Erythroblast (primary cell): ENCODE results near the gene LHFPL2.

Source experiments
- GATA1 ChIP-seq: IDR thresholded peaks from 2 replicates; pipeline ENCODE4 v1.6.1; 2011; ENCODE audit warnings: low read depth, mild to moderate bottlenecking, control low read depth, low read length, moderate library complexity
- POLR2A ChIP-seq: IDR thresholded peaks from 2 replicates; pipeline ENCODE4 v1.6.1; 2011; ENCODE audit warnings: mild to moderate bottlenecking, low read length

GRCh38 chr5:78543916-78544315 lies 104.7 kb downstream of the LHFPL2 start:
- TF ChIP-seq POLR2A, result no peak
- no peak for TF ChIP-seq GATA1
